Activated T-cell treated with anti-CD3 and anti-CD28 coated beads for 24 hours (primary cell): ENCODE data around the gene FAM174C.

Source experiments
- DNase-seq: peaks from one replicate; pipeline ENCODE4 v3.0.0-alpha.2; 2020; ENCODE audit warnings: low read depth

Gene FAM174C

GRCh38 chr19:1321539-1321938, 46.2 kb downstream of the FAM174C start:
- no peak for DNase-seq

- DNase-seq = no peak
Observed at GRCh38 chr19:1322198-1322981, 47.1 kb downstream of the FAM174C start.

GRCh38 chr19:1324249-1324805, 49.0 kb downstream of the FAM174C start:
- DNase-seq = no peak

DNA sequence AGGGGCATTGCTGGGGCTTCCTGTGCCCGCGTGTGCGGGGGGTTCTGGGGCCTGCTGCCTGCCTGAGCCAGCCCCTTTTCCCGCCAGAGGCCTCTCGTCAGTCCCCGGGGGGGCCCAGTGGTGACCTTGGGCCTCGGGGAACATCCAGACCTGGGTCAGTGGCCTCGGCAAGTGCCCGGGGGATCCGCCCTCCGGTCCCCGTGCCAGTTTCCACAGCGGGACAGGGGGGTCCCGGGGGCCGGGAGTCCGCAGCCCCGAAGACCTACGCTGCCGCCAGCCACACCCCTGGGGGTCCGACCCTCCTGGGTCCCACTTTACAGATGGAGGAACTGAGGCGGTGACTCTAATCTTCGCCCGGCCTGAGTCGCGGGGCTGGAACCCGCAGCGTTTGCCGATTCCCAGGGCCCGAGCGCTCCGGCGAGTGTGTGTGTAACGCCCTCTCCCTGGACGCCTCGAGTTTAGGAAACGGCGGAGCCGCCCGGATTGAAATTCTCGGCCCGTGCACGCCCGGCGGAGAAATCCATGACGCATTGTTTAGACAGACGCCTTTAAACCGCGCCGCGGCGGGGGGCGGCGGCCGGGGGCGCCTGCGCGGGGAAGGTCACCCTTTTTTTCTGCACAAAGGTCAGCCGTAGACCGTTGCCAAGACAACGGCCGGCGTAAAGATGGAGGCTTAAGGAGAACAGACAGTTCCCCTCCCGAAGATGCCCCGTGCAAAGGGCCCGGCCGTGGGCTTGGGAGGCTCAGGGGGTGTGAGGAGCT, 49.7 kb downstream of the FAM174C start:
- peak; percentile 14 for DNase-seq

GRCh38 chr19:1325568-1326294, 50.4 kb downstream of the FAM174C start:
- no peak for DNase-seq

DNA sequence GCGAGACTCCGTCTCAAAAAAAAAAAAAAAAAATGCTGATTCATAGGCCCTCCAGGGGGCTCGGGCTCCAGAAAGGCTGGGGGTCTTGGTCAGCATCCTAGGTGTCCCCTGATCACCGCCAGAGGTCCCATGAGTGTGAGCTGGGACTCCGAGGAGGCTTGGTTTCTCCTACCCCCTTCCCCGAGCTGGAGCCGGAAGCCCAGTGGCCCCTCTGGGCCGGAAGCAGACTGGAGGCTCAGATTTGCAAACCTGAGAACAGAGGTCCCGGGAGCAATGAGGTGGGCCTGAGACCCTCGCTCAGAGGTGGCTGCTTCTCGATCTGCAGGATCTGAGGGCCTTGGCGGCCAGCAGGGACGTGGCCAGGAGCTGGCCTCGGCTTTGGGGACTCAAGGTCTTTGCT, 51.8 kb downstream of the FAM174C start:
- no peak for DNase-seq
